HUES6 (cell line): ENCODE measurements around the gene LARP4B.

ENCODE experiments used
- H3K27ac ChIP-seq: 2 replicates; pipeline ENCODE4 v1.7.0; 2013; ENCODE audit warnings: low read depth, mild to moderate bottlenecking, low read length, inconsistent platforms
- H3K27me3 ChIP-seq: 2 replicates; pipeline ENCODE4 v1.6.1; 2013; ENCODE audit warnings: low read length; ENCODE audit not compliant: control insufficient read depth, insufficient read depth
- H3K36me3 ChIP-seq: 2 replicates; pipeline ENCODE4 v1.6.1; 2013; ENCODE audit warnings: low read length; ENCODE audit not compliant: control insufficient read depth, insufficient read depth
- H3K4me1 ChIP-seq: 2 replicates; pipeline ENCODE4 v1.6.1; 2013; ENCODE audit warnings: low read length; ENCODE audit not compliant: control insufficient read depth, insufficient read depth
- H3K4me3 ChIP-seq: 2 replicates; pipeline ENCODE4 v1.5.1; 2013; ENCODE audit warnings: low read depth, low read length
- H3K9ac ChIP-seq: one replicate; pipeline ENCODE4 v1.6.1; 2013; ENCODE audit warnings: mild to moderate bottlenecking, low read length
- H3K9me3 ChIP-seq: 2 replicates; pipeline ENCODE4 v1.6.1; 2013; ENCODE audit warnings: low read depth, low read length; ENCODE audit not compliant: control insufficient read depth, insufficient read depth

The LARP4B gene

DNA sequence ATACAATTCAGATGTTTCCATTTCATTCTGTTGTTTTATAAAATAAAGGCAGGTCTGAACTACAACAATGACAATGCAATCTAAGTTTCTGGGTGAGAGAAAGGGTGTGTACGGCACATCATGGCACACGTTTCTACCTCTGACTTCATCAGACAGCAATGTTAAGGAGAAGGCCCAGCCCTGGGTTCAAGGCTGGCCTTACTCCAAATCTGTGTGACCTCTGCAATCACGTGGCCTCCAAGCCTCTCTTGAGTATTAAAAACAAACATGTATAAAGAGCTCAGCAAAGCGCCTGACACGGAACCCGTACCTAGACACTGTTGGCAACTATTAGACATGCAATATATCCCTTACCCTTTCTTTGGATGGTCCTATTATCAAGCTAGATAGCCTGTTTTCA lies 114.1 kb downstream of the LARP4B start:
- Histone ChIP-seq H3K36me3 (peaks cover 98% of the 10 kb centered on the region), H3K27me3 (no peaks in the 10 kb centered on the region), H3K4me3 (no peak overlapping the region), H3K27ac (no peak overlapping the region), H3K9ac (no peak overlapping the region), H3K9me3 (no peaks in the 10 kb centered on the region), H3K4me1 (no peaks in the 10 kb centered on the region)

DNA sequence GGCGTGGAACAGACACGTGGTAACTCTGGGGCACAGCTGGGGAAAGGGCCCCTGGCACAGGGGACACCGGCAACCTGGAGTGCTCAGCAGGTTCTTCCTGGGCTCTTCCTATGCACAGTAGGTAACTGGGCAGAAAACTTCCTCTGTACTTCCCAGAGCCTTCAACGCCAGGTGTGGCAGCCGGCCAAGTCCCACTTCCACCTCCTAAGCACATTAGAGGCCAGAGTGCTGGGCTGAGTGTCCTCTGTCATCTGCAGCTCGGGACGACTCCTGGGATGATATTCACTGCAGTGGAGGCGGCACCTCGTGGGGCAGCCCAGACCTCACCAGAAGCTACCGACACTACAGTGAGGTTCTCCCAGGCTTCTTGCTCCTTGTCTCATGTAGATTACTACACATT lies 114.5 kb downstream of the LARP4B start:
- no peaks in the 10 kb centered on the region for H3K27me3 ChIP-seq
- H3K27ac ChIP-seq, result no peak overlapping the region
- no peak overlapping the region for H3K4me3 ChIP-seq
- no peak overlapping the region for H3K9ac ChIP-seq
- H3K36me3 ChIP-seq, result peaks cover 98% of the 10 kb centered on the region
- H3K9me3 ChIP-seq, result no peaks in the 10 kb centered on the region
- no peaks in the 10 kb centered on the region for H3K4me1 ChIP-seq

GRCh38 chr10:816091-816477 lies 115.4 kb downstream of the LARP4B start:
- no peaks in the 10 kb centered on the region for H3K27me3 ChIP-seq
- H3K27ac ChIP-seq, result no peak overlapping the region
- H3K9me3 ChIP-seq, result no peaks in the 10 kb centered on the region
- no peak overlapping the region for H3K9ac ChIP-seq
- H3K4me1 ChIP-seq, result no peaks in the 10 kb centered on the region
- H3K36me3 ChIP-seq, result peaks cover 97% of the 10 kb centered on the region
- H3K4me3 ChIP-seq, result no peak overlapping the region

DNA sequence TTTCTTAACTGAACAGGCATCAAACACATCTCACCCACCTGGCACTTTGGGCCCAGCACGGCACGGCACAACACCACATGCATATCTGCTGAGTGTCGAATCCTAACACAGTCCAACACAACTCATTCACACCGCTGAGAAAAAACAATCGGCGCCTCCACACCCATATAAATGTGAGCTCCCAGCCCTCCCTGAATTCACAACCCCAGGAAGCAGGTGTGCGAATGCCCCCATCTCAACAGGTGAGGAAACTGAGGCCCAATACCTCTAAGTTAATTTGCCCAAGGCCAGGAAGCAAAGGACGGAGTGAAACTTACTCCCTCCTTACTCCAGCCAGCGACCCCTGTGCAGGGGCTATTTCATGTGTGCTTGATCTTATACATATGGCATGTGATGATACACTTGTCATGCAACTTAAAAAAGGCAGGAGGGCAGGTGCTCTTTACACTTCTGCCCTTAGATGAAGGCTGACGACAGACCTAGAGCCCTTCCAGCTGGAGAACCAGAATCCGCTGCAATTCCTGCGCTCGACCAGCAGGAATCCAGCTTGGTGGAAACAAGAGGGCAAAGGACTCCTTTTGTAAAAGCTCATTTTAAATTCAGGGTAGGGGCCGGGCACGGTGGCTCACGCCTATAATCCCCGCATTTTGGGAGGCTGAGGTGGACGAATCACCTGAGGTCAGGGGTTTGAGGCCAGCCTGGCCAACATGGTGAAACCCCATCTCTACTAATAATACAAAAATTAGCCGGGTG lies 116.0 kb downstream of the LARP4B start:
- no peaks in the 10 kb centered on the region for H3K27me3 ChIP-seq
- H3K4me1 ChIP-seq, result no peaks in the 10 kb centered on the region
- H3K36me3 ChIP-seq, result peaks cover 91% of the 10 kb centered on the region
- no peak overlapping the region for H3K4me3 ChIP-seq
- H3K9ac ChIP-seq, result no peak overlapping the region
- no peak overlapping the region for H3K27ac ChIP-seq
- H3K9me3 ChIP-seq, result no peaks in the 10 kb centered on the region

GRCh38 chr10:814536-815302 lies 116.8 kb downstream of the LARP4B start:
- no peaks in the 10 kb centered on the region for H3K9me3 ChIP-seq
- H3K4me3 ChIP-seq, result no peak overlapping the region
- no peaks in the 10 kb centered on the region for H3K4me1 ChIP-seq
- no peak overlapping the region for H3K9ac ChIP-seq
- peaks cover 91% of the 10 kb centered on the region for H3K36me3 ChIP-seq
- no peak overlapping the region for H3K27ac ChIP-seq
- H3K27me3 ChIP-seq, result no peaks in the 10 kb centered on the region

GRCh38 chr10:813286-813685 lies 118.2 kb downstream of the LARP4B start:
- Histone ChIP-seq H3K27ac (no peak overlapping the region), H3K4me3 (no peak overlapping the region), H3K4me1 (no peaks in the 10 kb centered on the region), H3K9ac (no peak overlapping the region), H3K36me3 (peaks cover 88% of the 10 kb centered on the region), H3K27me3 (no peaks in the 10 kb centered on the region), H3K9me3 (no peaks in the 10 kb centered on the region)

DNA sequence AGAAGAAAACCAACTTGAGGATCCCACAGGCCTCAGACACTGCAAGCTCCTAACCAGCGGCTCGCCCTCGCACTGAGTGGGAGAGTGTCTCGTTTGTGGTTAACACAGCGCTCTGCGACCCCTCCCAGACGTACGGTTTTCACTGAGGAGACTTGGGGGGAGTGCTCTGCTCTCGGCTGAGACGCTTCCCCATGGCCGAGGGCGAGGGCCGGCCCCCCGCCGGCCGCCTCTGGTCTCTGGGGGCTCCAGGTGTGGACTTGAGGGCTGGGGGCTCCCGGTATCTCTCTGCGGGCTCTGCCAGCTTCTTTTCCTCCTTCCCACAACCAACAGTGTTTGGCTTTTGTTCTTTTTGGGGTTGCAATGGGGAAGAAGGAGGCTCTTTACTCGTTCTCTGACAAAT lies 118.7 kb downstream of the LARP4B start:
- Histone ChIP-seq H3K9ac (no peak overlapping the region), H3K27ac (no peak overlapping the region), H3K9me3 (no peaks in the 10 kb centered on the region), H3K4me3 (no peak overlapping the region), H3K4me1 (no peaks in the 10 kb centered on the region), H3K36me3 (peaks cover 88% of the 10 kb centered on the region), H3K27me3 (no peaks in the 10 kb centered on the region)

GRCh38 chr10:811379-812175 lies 119.9 kb downstream of the LARP4B start:
- peaks cover 88% of the 10 kb centered on the region for H3K36me3 ChIP-seq
- H3K27me3 ChIP-seq, result no peaks in the 10 kb centered on the region
- H3K9me3 ChIP-seq, result no peaks in the 10 kb centered on the region
- H3K4me1 ChIP-seq, result no peaks in the 10 kb centered on the region
- no peak overlapping the region for H3K9ac ChIP-seq
- H3K27ac ChIP-seq, result no peak overlapping the region
- no peak overlapping the region for H3K4me3 ChIP-seq

GRCh38 chr10:810351-810846 lies 121.1 kb downstream of the LARP4B start:
- Histone ChIP-seq H3K36me3 (peaks cover 82% of the 10 kb centered on the region), H3K4me1 (no peaks in the 10 kb centered on the region)

GRCh38 chr10:809671-810350 lies 121.7 kb downstream of the LARP4B start:
- peaks cover 76% of the 10 kb centered on the region for H3K36me3 ChIP-seq
- no peak overlapping the region for H3K4me3 ChIP-seq

More at GRCh38 chr10:810351-810846, 121.1 kb downstream of the LARP4B start:
- H3K27ac ChIP-seq, result no peak overlapping the region
- H3K9ac ChIP-seq, result no peak overlapping the region
- no peak overlapping the region for H3K4me3 ChIP-seq
- no peaks in the 10 kb centered on the region for H3K9me3 ChIP-seq
- no peaks in the 10 kb centered on the region for H3K27me3 ChIP-seq

More at GRCh38 chr10:809671-810350, 121.7 kb downstream of the LARP4B start:
- H3K9ac ChIP-seq, result no peak overlapping the region
- H3K9me3 ChIP-seq, result no peaks in the 10 kb centered on the region
- no peaks in the 10 kb centered on the region for H3K4me1 ChIP-seq
- no peaks in the 10 kb centered on the region for H3K27me3 ChIP-seq
- H3K27ac ChIP-seq, result no peak overlapping the region
